HG03354 (cell line): ENCODE measurements around the gene ADAMTS17.

Experiments
- ATAC-seq: cut with Tn5 transposase; IDR thresholded peaks from one replicate; pipeline ENCODE4 v1.9.1; 2021; ENCODE audit warnings: mild to moderate bottlenecking; ENCODE audit not compliant: unreplicated experiment, poor library complexity, severe bottlenecking

ADAMTS17 gene

DNA sequence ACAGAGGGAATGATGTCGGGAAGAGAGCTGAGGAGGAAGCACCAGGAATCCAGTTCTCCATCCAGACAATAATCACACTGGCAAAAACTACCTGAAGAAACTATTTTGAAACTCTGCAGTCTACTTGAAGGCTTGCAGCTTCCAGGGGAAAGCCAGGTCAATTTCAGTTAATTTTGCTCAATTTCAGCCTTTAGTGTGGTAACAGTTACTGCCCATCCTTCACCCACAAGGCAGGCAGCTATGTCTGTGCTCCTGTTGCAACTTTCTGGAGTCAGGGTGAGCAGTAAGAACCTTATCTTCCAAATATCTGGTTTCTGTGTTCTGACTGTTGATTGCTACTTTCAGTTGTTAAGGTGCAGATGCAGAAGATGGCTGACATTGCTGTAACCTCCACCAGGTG is 221.7 kb downstream of the ADAMTS17 start:
- ATAC-seq: no peak

DNA sequence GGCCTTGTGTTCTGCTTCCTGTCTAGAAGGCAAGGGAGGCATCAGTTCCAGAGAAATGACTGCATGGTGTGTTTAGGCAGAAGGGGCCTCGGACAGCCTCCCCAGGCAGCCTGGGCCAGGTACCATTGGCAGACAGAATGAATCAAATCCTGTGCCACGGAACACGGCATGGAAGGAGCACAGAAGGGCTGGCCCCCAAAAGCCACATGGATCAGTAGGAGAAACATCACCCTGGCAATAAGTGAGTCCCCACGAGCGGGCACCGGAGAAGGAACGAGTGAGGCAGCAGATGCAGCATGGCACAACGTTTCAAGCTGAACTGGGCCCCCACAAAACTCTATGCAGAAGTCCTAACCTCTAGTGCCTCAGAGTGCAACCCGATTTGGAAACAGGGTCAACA is 223.2 kb downstream of the ADAMTS17 start:
- ATAC-seq: no peak

- ATAC-seq: no peak
These were observed 225.2 kb downstream of the ADAMTS17 start for GRCh38 chr15:100116416-100117190.

DNA sequence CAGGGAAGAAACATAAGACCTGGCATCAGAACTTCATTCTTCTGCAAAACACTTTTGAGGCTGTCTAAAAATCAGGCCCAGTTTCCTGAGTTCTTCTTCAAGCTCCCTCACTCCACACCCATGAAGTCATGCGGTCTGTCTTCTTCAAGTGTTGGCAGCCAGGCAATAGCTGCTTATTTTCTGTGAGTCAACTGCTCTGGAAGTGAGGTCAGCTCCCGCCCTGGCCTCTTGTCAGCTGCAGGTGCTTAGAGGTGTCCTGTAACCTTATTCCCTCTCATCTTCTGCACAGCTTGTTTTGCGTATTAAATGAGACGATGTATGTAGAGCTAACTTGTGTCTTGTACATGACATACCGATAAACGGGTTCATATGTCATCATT is 226.1 kb downstream of the ADAMTS17 start:
- ATAC-seq: no peak

GRCh38 chr15:100115066-100115710 is 226.6 kb downstream of the ADAMTS17 start:
- ATAC-seq: no peak

DNA sequence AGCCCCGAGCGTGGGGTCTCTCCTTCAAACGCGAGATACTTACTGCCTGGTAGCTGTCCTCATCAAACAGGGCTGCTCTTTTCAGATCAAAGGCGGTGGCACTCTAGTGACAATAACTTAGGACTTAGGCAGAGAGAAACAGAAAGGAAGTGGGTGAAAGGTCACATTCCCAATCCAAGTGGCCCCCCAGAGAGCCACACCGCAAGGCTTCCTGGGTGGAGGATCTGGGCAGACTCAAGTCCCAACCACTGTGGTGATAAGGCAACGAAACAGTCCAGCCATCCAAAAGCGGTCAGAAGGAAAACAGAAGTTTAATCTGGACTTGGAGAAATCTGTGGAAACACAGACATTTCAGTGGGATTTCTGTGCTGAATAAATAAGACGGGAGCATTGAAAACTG is 227.2 kb downstream of the ADAMTS17 start:
- no peak for ATAC-seq

DNA sequence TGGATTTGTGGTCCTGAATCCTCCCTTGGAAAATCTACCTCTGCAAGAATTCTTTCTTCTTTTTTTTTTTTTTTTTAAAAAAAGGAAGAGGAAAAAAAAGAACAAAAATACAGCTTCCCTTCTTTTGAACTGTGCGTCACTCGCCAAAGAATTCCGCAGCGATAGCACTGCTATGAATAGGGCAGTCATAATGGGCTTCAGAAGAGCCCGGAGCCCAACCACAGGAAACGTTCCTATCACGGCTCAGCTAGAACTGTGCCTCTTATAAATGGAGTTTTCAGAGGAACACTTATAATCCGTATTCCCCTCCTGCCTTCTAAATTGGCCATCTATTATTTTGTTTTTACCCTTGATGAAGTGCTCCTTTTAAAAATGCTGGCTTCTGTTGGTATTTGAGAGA is 227.7 kb downstream of the ADAMTS17 start:
- ATAC-seq: no peak

DNA sequence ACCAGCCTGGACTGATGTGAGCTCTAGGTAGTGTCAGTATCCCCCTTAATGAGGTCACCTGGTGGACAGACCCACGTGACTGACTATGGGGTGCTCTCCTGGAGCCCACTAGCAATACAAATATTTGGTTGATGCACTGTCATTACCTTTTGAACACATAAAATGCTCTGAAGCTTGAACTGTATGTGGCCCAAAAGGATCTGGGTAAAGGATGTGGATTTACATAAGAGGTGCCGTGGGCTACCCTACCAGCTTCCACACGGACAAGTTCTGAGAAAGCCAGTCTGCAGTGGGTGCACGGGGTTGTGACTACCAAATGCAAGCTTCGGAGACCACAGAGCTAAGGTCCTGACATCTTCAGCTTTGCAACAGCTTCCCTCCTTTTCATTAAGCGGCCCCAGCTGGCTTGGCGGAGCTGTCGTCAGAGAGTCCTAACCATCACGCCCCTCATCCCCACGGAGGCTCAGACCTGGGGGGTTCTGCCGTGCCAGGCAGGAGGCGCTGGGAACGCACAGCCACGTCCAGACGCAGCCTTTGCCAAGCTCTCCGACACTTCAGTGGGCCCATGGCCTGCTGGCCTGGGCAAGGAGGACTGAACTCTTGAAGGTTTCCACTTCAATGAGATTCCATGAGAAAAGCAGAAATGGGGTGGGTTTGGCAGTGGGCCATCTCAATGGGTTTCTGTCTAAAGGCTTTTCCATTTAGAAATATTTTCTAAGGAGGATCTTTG is 228.3 kb downstream of the ADAMTS17 start:
- no peak for ATAC-seq

GRCh38 chr15:100112636-100113305 is 229.0 kb downstream of the ADAMTS17 start:
- no peak for ATAC-seq

DNA sequence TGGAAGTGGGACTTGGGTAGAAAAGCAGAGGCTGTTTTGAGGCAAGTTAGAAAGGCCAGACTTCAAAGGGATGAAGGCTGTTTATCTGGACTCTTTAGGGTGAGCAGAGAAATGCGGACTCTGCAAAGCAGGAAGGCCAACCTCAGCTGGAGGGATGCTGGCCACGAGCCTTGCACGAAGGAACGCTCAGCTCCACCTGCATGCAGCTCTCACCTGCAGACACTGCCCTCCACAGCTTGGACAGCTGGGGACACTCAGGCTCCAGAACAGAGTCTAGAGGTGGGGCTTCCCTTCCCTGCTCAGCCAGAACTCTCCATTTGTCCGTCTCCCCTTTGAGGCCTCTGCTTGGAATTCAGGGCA is 229.7 kb downstream of the ADAMTS17 start:
- ATAC-seq: no peak

DNA sequence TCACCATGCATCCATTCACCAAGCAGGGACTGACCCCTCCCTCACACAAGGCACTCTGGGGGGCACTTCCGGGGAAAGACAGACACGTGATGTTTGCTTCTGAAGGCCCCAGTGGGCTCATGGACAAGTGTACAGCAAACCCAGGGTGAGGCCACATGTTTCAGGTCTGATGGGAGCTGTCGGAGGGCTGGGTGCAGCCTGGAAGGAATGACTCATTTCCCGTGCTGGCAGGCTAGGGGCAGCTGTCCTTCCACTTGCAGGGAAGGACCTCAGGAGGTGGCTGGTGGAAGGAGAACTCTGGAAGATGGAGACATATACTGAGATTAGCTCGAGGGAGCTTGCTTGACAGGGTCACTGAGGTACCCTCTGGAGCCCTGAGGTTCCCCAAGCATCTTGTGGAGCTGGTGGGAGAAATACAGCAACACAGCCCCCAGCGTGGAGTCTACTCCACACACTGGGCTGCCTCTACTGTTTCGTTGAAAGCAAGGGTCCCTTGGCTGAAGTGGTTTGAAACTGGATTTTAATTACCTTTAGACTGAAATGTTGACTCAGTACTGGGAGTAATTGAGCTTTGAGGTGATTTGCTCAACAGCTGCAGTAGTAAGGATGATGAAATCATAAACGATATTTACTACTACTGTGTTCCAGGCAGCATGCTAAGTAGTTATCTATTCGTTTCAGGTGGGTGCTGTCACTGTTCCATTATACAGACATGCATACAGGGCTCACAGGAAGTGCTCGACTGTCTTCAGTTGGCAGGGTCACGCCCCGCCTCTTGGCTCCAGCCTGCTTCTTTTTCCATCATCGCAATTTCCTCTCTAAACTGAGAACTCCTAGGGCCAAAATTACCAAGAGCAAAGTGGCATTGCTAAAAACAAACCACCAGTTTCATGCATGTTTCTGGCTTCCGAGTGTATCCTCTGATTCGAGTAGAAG is 230.4 kb downstream of the ADAMTS17 start:
- ATAC-seq: peak; percentile 42

- no peak for ATAC-seq
These were observed 232.2 kb downstream of the ADAMTS17 start for GRCh38 chr15:100109486-100110035.

DNA sequence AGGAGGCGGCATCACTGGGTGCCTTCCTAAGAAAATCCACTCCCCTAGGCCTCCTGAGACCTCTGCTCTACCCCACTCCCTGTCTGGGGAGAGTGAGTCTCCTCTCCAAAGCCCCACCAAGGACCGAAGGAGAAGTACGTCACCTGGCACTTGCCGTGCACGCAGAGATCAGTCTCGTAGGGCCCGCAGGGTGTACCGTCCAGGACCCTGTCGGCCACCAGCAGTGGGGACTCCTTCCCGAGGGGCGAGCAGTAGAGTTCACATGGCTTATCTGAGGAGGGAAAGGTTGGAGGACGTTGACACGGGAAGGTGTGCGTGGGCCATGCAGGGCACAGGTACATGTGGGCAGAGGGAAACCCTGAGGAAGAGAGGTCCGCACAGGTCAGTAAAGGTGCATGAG is 232.9 kb downstream of the ADAMTS17 start:
- ATAC-seq: no peak

DNA sequence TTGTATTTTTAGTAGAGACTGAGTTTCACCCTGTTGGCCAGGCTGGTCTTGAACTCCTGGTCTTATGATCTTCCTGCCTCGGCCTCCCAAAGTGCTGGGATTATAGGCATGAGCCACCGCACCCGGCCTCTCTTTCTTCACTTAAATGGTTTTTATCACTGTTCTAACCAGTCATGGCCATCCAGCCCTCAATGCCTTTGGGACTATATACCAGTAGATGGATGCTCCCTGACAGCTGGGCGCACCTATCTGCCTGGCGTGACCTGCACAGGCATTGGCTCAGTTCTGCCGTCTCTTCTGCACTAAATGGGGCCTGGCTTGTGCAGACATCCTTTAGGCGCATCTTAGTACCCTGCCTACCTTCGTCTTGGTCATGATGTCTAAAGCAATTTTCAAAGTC is 233.4 kb downstream of the ADAMTS17 start:
- no peak for ATAC-seq

- no peak for ATAC-seq
These were observed 234.1 kb downstream of the ADAMTS17 start for GRCh38 chr15:100107606-100108225.

GRCh38 chr15:100107151-100107550 is 234.6 kb downstream of the ADAMTS17 start:
- ATAC-seq: no peak

DNA sequence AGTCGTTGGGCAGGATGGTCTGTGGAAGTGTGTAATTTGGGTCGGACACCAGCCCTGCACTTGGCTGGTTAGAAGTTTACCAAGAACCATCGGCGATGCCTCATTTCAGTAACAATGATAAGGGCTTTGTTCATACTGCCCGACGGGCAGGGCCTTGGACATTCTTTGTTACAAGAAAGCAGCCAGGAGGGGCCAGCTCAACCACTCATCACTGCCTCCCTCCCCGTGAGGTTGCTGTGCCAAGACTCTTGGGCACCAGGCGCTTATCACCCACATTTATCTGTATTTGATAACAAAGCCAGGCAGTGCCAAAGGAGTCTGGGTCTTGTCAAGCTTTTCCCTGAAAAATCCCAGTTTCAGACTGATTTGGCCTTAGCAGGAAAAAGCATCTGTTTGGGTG is 235.0 kb downstream of the ADAMTS17 start:
- ATAC-seq: no peak

GRCh38 chr15:100105101-100105500 is 236.7 kb downstream of the ADAMTS17 start:
- no peak for ATAC-seq

GRCh38 chr15:100104245-100104644 is 237.5 kb downstream of the ADAMTS17 start:
- no peak for ATAC-seq
